Right lobe of liver (tissue), 4 donors: ENCODE results near the gene SMPD3.

Experiments used
- CTCF ChIP-seq, 4 donors: fragments of 200-600 bp in 3 of 4; fragments of 450-650 bp in 1 of 4; IDR thresholded peaks; one replicate each; pipeline versions ENCODE4 v1.5.1 to v1.8.0; 2016 to 2022; ENCODE audit warnings: antibody characterized with exemption in 4 of 4, mild to moderate bottlenecking in 2 of 4
- POLR2A ChIP-seq: fragments of 450-650 bp; IDR thresholded peaks from one replicate; pipeline ENCODE4 v1.6.1; 2017; ENCODE audit warnings: antibody characterized with exemption, mild to moderate bottlenecking
- donor health status: DM: no; HTN: no; CAD: no.
- donor health status: DM: no; HTN: no; CAD: no.
- donor health status: DM: no; HTN: yes; CAD: no.

DNA sequence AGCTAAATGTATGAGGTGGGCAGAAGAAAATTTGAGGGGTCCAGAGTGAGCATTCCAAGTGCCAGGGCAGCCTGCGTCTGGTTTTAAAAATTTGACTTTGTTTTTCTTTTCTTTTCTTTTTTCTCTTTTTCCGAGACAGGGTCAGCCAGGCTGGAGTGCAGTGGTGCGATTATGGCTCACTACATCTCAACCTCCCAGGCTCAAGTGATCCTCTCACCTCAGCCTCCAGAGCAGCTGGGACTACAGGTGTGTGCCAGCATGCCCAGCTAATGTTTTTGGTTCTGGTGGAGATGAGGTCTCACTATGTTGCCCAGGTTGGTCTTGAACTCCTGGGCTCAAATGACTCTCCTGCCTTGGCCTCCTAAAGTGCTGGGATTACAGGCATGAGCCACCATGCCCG lies 15.6 kb downstream of the SMPD3 start:
- TF ChIP-seq POLR2A (no peak), CTCF (IDR thresholded peaks at IDR 0.05) (no peak)
